HFFc6 (cell line): Measurements from ENCODE around the gene CRISP2. TPM values are rescaled to one million over a fixed set of nuclear protein-coding genes. Genes with fewer than 3 reads are reported as not detected.
"Not testable (repeated sequence)": the region's sequence is repeated elsewhere in the genome, so short reads cannot be mapped to it uniquely, and the experiment has no call there.

ENCODE experiments used
- DNase-seq: peaks from one replicate; pipeline ENCODE4 v3.0.0-alpha.2; 2018
- H3K27ac Mint-ChIP-seq: 2 replicates; pipeline ENCODE4 v1.8.0; 2020; ENCODE audit warnings: mild to moderate bottlenecking, mixed read lengths
- H3K27me3 Mint-ChIP-seq: 2 replicates; pipeline ENCODE4 v1.8.0; 2021; ENCODE audit warnings: mild to moderate bottlenecking, moderate library complexity, mixed read lengths; ENCODE audit not compliant: insufficient read depth
- H3K36me3 Mint-ChIP-seq: 2 replicates; pipeline ENCODE4 v1.8.0; 2021; ENCODE audit warnings: low read depth, mixed read lengths
- H3K4me1 Mint-ChIP-seq: 2 replicates; pipeline ENCODE4 v1.8.0; 2020; ENCODE audit warnings: low read depth, mixed read lengths
- H3K4me3 Mint-ChIP-seq: 2 replicates; pipeline ENCODE4 v1.8.0; 2020; ENCODE audit warnings: mild to moderate bottlenecking, moderate library complexity, mixed read lengths
- H3K9me3 Mint-ChIP-seq: 2 replicates; pipeline ENCODE4 v1.8.0; 2020; ENCODE audit warnings: mild to moderate bottlenecking, mixed read lengths
- CTCF ChIP-seq: fragments of 200-600 bp; sonication (generic); IDR thresholded peaks from 2 replicates; pipeline ENCODE4 v1.5.0; 2021; ENCODE audit warnings: antibody characterized with exemption, mild to moderate bottlenecking
- total RNA-seq, 6 experiments: library from RNA; stranded (reverse); fragmentation: NEBNext Ultra II Directional; extraction: Animal tissue kit (Norgen Biotek cat#: 25700); gene quantifications; 2 replicates in 1 of 6; 3 replicates in 5 of 6; pipeline ENCODE4 v1.2.3, GENCODE V29; 2021

Gene CRISP2
- total RNA-seq, 6 experiments from 2014 or later = not detected

GRCh38 chr6:49733680-49734079, 20.3 kb upstream of the CRISP2 start:
- H3K4me1 Mint-ChIP-seq = no peaks in the 10 kb centered on the region
- no peak for TF ChIP-seq CTCF
- H3K27ac Mint-ChIP-seq = no peak overlapping the region
- DNase-seq = no peak
- H3K36me3 Mint-ChIP-seq = no peaks in the 10 kb centered on the region
- peaks cover 24% of the 10 kb centered on the region for H3K9me3 Mint-ChIP-seq
- no peak overlapping the region for H3K4me3 Mint-ChIP-seq
- H3K27me3 Mint-ChIP-seq = no peaks in the 10 kb centered on the region

DNA sequence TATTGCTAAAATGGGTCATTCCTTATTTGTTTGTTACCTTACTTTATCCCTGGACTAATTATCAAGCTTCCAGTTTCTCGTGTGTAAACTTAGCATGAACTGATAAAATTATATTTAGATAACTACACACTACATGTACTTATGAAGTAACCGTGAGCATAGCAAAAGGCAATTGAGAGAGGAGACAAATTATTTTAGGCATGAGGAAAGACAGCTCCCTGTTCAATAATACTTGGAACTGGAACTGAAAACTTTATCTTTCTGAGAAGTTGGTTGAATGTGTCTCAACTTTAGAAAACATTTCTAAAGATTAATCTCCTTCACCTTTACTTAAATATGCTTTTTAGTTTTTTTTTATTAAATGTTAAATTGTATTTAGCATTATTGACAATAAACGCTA, 19.4 kb upstream of the CRISP2 start:
- H3K36me3 Mint-ChIP-seq = no peaks in the 10 kb centered on the region
- no peak for TF ChIP-seq CTCF
- no peak overlapping the region for H3K4me3 Mint-ChIP-seq

GRCh38 chr6:49730251-49730650, 16.9 kb upstream of the CRISP2 start:
- H3K27me3 Mint-ChIP-seq = no peaks in the 10 kb centered on the region

More for the DNA sequence above, 19.4 kb upstream of the CRISP2 start:
- no peaks in the 10 kb centered on the region for H3K4me1 Mint-ChIP-seq
- no peak overlapping the region for H3K27ac Mint-ChIP-seq
- H3K9me3 Mint-ChIP-seq = peaks cover 24% of the 10 kb centered on the region
- no peak for DNase-seq
- H3K27me3 Mint-ChIP-seq = no peaks in the 10 kb centered on the region

DNA sequence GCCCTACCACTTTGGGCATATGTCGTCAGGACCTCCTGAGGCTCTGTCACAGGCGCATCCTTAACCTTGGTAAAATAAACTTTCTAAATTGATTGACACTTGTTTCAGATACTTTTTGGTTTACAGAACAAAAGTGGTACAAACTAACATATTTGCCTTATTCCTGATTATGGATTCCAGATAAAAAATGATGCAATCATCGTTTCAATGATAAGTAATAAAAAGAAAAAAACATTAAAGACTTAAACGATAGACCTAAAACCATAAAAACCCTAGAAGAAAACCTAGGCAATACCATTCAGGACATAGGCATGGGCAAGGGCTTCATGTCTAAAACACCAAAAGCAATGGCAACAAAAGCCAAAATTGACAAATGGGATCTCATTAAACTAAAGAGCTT, 10.6 kb upstream of the CRISP2 start:
- not testable (repeated sequence) for H3K4me3 Mint-ChIP-seq, H3K36me3 Mint-ChIP-seq, H3K27ac Mint-ChIP-seq, H3K4me1 Mint-ChIP-seq, H3K27me3 Mint-ChIP-seq, DNase-seq
- H3K9me3 Mint-ChIP-seq = peaks cover 28% of the 10 kb centered on the region

More at GRCh38 chr6:49730251-49730650, 16.9 kb upstream of the CRISP2 start:
- Mint-ChIP-seq H3K9me3 (peaks cover 30% of the 10 kb centered on the region), H3K4me3 (no peak overlapping the region), H3K27ac (no peak overlapping the region), H3K36me3 (no peaks in the 10 kb centered on the region), H3K4me1 (no peaks in the 10 kb centered on the region)
- no peak for TF ChIP-seq CTCF
- no peak for DNase-seq

GRCh38 chr6:49721297-49721696, 8.0 kb upstream of the CRISP2 start:
- no peak for TF ChIP-seq CTCF
- Mint-ChIP-seq H3K27ac (no peak overlapping the region), H3K4me3 (no peak overlapping the region), H3K36me3 (no peaks in the 10 kb centered on the region), H3K9me3 (peaks cover 34% of the 10 kb centered on the region), H3K27me3 (no peaks in the 10 kb centered on the region), H3K4me1 (no peaks in the 10 kb centered on the region)
- no peak for DNase-seq

DNA sequence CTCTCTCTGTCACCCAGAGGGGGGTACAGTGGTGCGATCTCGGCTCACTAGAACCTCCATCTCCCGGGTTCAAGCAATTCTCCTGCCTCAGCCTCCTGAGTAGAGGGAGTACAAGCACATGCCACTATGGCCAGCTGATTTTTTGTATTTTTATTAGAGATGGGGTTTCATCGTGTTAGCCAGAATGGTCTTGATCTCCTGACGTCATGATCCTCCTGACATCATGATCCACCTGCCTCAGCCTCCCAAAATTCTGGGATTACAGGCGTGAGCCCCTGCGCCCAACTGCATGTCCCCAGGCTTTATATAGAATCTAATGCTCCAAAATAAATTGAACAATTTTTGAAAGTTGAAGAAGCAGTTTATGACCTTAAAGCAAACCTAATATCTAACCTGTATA, 7.0 kb upstream of the CRISP2 start:
- Mint-ChIP-seq H3K9me3 (peaks cover 28% of the 10 kb centered on the region), H3K27ac (no peak overlapping the region), H3K4me3 (no peak overlapping the region), H3K27me3 (no peaks in the 10 kb centered on the region), H3K4me1 (no peaks in the 10 kb centered on the region), H3K36me3 (no peaks in the 10 kb centered on the region)
- TF ChIP-seq CTCF = no peak
- no peak for DNase-seq
